Neural cell (in vitro differentiated cells): ENCODE data around the gene LUC7L3. TPM values are rescaled to one million over a fixed set of nuclear protein-coding genes. Genes with fewer than 3 reads are reported as not detected.
A peak's percentile ranks its signal among the peaks of the same experiment; 100 is the strongest.
"Not testable (repeated sequence)": the region's sequence is repeated elsewhere in the genome, so short reads cannot be mapped to it uniquely, and the experiment has no call there.

Experiments
- H2AFZ ChIP-seq: fragments of 200-600, 300-800 bp; sonication (generic), shearing (Covaris generic); 2 replicates; pipeline ENCODE4 v1.6.0; 2014; ENCODE audit warnings: low read depth, mild to moderate bottlenecking, antibody characterized with exemption, low read length, moderate library complexity
- H3F3A ChIP-seq: fragments of 200-600 bp; shearing (Covaris generic); 2 replicates; pipeline ENCODE4 v1.6.1; 2016; ENCODE audit warnings: mild to moderate bottlenecking, moderate library complexity, mixed read lengths, antibody characterized with exemption, low read length; ENCODE audit not compliant: insufficient read depth, poor library complexity, severe bottlenecking
- H3K27ac ChIP-seq: fragments of 200-600, 300-800 bp; sonication (generic), shearing (Covaris generic); 2 replicates; pipeline ENCODE4 v1.5.1; 2014; ENCODE audit warnings: mild to moderate bottlenecking, low read length, moderate library complexity
- H3K27me3 ChIP-seq: fragments of 300-800, 200-600 bp; sonication (generic), shearing (Covaris generic); 2 replicates; pipeline ENCODE4 v1.6.0; 2014; ENCODE audit warnings: mild to moderate bottlenecking, low read depth, low read length, moderate library complexity; ENCODE audit not compliant: insufficient read depth
- H3K36me3 ChIP-seq: fragments of 300-800, 200-600 bp; sonication (generic), shearing (Covaris generic); 2 replicates; pipeline ENCODE4 v1.5.1; 2014; ENCODE audit warnings: mild to moderate bottlenecking, antibody characterized with exemption, low read length, moderate library complexity; ENCODE audit not compliant: insufficient read depth
- H3K4me2 ChIP-seq: fragments of 300-800, 200-600 bp; sonication (generic), shearing (Covaris generic); 2 replicates; pipeline ENCODE4 v1.6.0; 2014; ENCODE audit warnings: mild to moderate bottlenecking, low read length
- H3K4me3 ChIP-seq: fragments of 300-800, 200-600 bp; sonication (generic), shearing (Covaris generic); 2 replicates; pipeline ENCODE4 v1.5.1; 2014; ENCODE audit warnings: mild to moderate bottlenecking, low read length, moderate library complexity
- H3K79me2 ChIP-seq: fragments of 200-600 bp; shearing (Covaris generic); replicated peaks from 2 replicates; pipeline ENCODE4 v1.6.0; 2014; ENCODE audit warnings: mild to moderate bottlenecking, low read length, moderate library complexity; ENCODE audit not compliant: insufficient read depth
- H3K9ac ChIP-seq: fragments of 300-800, 200-600 bp; sonication (generic), shearing (Covaris generic); 2 replicates; pipeline ENCODE4 v1.6.1; 2016; ENCODE audit warnings: mild to moderate bottlenecking, low read length, mixed read lengths
- H3K9me2 ChIP-seq: fragments of 200-600 bp; shearing (Covaris generic); 2 replicates; pipeline ENCODE4 v1.6.1; 2016; ENCODE audit warnings: mild to moderate bottlenecking, low read length, mixed read lengths; ENCODE audit not compliant: insufficient read depth
- H3K9me3 ChIP-seq: fragments of 200-600, 300-800 bp; sonication (generic), shearing (Covaris generic); 2 replicates; pipeline ENCODE4 v1.6.1; 2016; ENCODE audit warnings: mild to moderate bottlenecking, mixed run types, low read length, moderate library complexity, mixed read lengths
- H4K20me1 ChIP-seq: fragments of 200-600 bp; shearing (Covaris generic); 2 replicates; pipeline ENCODE4 v1.6.1; 2016; ENCODE audit warnings: mild to moderate bottlenecking, mixed run types; ENCODE audit not compliant: insufficient read depth
- CTCF ChIP-seq: fragments of 450-650 bp; IDR thresholded peaks from 2 replicates; pipeline ENCODE4 v1.5.1; 2014; ENCODE audit warnings: antibody characterized with exemption, mild to moderate bottlenecking, moderate library complexity; ENCODE audit not compliant: poor library complexity, severe bottlenecking
- MXI1 ChIP-seq: fragments of 450-650 bp; conservative IDR thresholded peaks from 2 replicates; pipeline ENCODE4 v1.6.1; 2014; ENCODE audit warnings: antibody characterized with exemption, mild to moderate bottlenecking; ENCODE audit not compliant: poor library complexity, severe bottlenecking
- POLR2AphosphoS5 ChIP-seq: IDR thresholded peaks from 2 replicates; pipeline ENCODE4 v1.6.1; 2012
- RAD21 ChIP-seq: fragments of 450-650 bp; conservative IDR thresholded peaks from 2 replicates; pipeline ENCODE4 v1.6.1; 2014; ENCODE audit warnings: antibody characterized with exemption, mild to moderate bottlenecking, moderate library complexity
- TAF1 ChIP-seq: IDR thresholded peaks from 2 replicates; pipeline ENCODE4 v1.6.1; 2012; ENCODE audit warnings: low read depth
- polyA plus RNA-seq: library from polyadenylated mRNA; depleted of rRNA; stranded (reverse); fragments of >200 nt; gene quantifications from 2 replicates; pipeline ENCODE4 v1.2.3, GENCODE V29; 2014

LUC7L3 gene
- polyA plus RNA-seq, 1 donor from 2014 or later: 677 TPM

GRCh38 chr17:50719924-50720794 is 756 bp downstream of the LUC7L3 start:
- H3K9me2 ChIP-seq: no peaks in the 10 kb centered on the region
- H3K9ac ChIP-seq: peak overlapping the region; percentile 98
- H3K27me3 ChIP-seq: no peaks in the 10 kb centered on the region
- no peaks in the 10 kb centered on the region for H3K36me3 ChIP-seq
- TF ChIP-seq POLR2AphosphoS5 (no peak), RAD21 (no peak), MXI1 (peak; percentile 3)
- peaks cover 11% of the 10 kb centered on the region for H4K20me1 ChIP-seq
- peak overlapping the region; percentile 95 for H3K4me2 ChIP-seq
- peaks cover 54% of the 10 kb centered on the region for H3K79me2 ChIP-seq
- H2AFZ ChIP-seq: peak overlapping the region; percentile 82
- peak overlapping the region; percentile 96 for H3K27ac ChIP-seq
- peak overlapping the region; percentile 92 for H3K4me3 ChIP-seq
- no peaks in the 10 kb centered on the region for H3K9me3 ChIP-seq
- H3F3A ChIP-seq: peaks cover 7% of the 10 kb centered on the region

- peaks cover 67% of the 10 kb centered on the region for H3K79me2 ChIP-seq
- H3K27me3 ChIP-seq: no peaks in the 10 kb centered on the region
- H4K20me1 ChIP-seq: peaks cover 14% of the 10 kb centered on the region
- peak overlapping the region; percentile 92 for H3K4me3 ChIP-seq
- peaks cover 7% of the 10 kb centered on the region for H3F3A ChIP-seq
- peak overlapping the region; percentile 96 for H3K27ac ChIP-seq
- no peaks in the 10 kb centered on the region for H3K36me3 ChIP-seq
- TF ChIP-seq MXI1 (peak; percentile 51), TAF1 (no peak)
- no peak overlapping the region for H2AFZ ChIP-seq
- peak overlapping the region; percentile 98 for H3K9ac ChIP-seq
- H3K9me3 ChIP-seq: no peaks in the 10 kb centered on the region
- no peaks in the 10 kb centered on the region for H3K9me2 ChIP-seq
- peak overlapping the region; percentile 95 for H3K4me2 ChIP-seq
Observed at GRCh38 chr17:50721194-50722010, 2.0 kb downstream of the LUC7L3 start.

GRCh38 chr17:50722746-50723145 is 3.3 kb downstream of the LUC7L3 start:
- Histone ChIP-seq H3K9me2 (no peaks in the 10 kb centered on the region), H3K27ac (no peak overlapping the region), H3K27me3 (no peaks in the 10 kb centered on the region), H3K36me3 (no peaks in the 10 kb centered on the region), H4K20me1 (peaks cover 14% of the 10 kb centered on the region), H3K79me2 (peaks cover 80% of the 10 kb centered on the region), H3K9me3 (no peaks in the 10 kb centered on the region), H3F3A (peaks cover 7% of the 10 kb centered on the region), H3K4me2 (peak overlapping the region; percentile 52), H3K9ac (no peak overlapping the region), H3K4me3 (peak overlapping the region; percentile 92), H2AFZ (no peak overlapping the region)
- TF ChIP-seq CTCF: no peak

- not testable (repeated sequence) for H3K27me3 ChIP-seq, H2AFZ ChIP-seq, H3K4me2 ChIP-seq, H3K36me3 ChIP-seq, H3K9ac ChIP-seq, H3K9me3 ChIP-seq, H3K9me2 ChIP-seq, H3F3A ChIP-seq, H3K4me3 ChIP-seq, H3K27ac ChIP-seq
- Histone ChIP-seq H4K20me1 (peaks cover 14% of the 10 kb centered on the region), H3K79me2 (peaks cover 99% of the 10 kb centered on the region)
Observed at GRCh38 chr17:50724622-50725021, 5.2 kb downstream of the LUC7L3 start.
